ENCODE measurements around the gene TRMT2A.
A peak's percentile ranks its signal among the peaks of the same experiment; 100 is the strongest.

TRMT2A gene

DNA sequence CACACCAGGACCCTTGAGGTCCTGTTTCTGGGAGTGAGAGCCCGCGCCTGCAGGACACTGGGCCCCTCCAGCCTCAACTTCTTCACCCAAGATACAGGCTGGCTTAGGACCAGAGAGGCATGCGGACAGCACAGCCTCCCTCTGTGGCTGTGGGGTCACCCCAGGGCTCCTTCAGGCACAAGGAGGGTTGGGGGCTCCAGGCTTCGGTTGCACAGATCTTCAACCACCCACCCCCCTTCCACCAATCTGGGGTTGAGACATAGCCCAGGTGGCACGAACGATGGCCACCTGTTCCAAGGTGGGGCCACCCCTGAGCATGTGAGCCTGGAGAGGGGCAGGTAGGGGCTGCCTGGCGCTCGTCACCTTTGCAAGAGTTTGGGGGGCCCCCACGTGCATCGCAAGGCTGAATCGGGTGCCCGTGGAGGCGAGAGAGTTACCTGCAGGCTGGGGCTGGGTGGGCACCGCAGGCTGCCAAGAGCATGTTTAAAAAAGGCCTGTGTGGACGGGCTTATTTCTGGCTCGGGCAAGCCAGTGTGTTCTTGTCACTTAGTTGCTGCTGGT, 15.7 kb upstream of the TRMT2A start:
- Histone ChIP-seq H3K4me1 (ENCODE audit: control insufficient read depth, insufficient read depth, low read length) (peaks cover 64% of the 10 kb centered on the region), H3K4me3 (ENCODE audit: low read length in 2 of 2) (peak overlapping the region; percentile 51 to 83), H3K9me3 (ENCODE audit: control insufficient read depth in 2 of 2, low read length in 2 of 2) (no peaks in the 10 kb centered on the region), H3K36me3 (ENCODE audit: control insufficient read depth in 2 of 2, insufficient read depth in 2 of 2, low read length in 2 of 2) (no peaks in the 10 kb centered on the region), H3K27me3 (ENCODE audit: control insufficient read depth in 1 of 2, insufficient read depth in 2 of 2, low read length in 2 of 2) (no peaks in the 10 kb centered on the region), H3K9ac (ENCODE audit: low read length in 2 of 2) (peak overlapping the region; percentile 41 to 79), H3K27ac (ENCODE audit: low read length) (no peak overlapping the region)

DNA sequence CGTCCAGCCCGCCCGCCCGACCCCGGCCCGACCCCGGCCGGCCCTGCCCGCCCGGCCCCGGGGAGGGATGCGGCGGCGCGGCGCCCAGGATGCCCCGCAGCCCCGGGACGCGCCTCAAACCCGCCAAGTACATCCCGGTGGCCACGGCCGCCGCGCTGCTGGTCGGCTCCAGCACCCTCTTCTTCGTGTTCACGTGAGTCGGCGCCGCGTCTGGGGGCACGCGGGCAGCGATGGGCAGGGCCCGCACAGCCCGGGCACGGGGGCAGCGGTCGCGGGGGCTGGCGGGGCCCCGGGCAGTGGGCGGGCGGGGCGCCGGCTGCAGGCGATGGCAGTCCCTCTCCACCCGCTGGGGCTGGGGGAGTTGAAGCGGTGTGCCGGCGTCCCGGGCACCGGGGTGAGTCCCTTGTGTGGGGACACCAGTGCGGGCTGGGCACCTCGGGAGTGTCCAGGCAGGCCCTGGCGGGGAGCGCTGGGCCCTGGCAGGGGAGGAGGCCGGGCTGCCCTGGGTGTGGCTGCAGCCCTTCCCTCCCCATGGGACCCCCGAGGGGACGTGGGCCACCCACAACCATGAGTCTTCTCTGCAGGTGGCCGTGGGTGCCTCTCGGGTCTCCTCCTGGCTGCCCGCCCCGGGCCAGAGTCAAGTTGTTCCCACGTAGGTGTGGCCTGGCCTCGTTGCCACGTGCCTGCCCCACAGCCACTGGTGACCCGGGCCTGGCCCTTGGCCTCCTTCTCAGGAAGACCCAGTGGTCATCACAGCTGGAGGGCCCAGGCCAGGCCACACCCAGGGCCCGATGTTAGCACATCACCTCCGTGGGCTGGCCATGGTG, 15.0 kb upstream of the TRMT2A start:
- Histone ChIP-seq H3K9me3 (ENCODE audit: control insufficient read depth in 2 of 2, low read length in 2 of 2) (no peaks in the 10 kb centered on the region), H3K27me3 (ENCODE audit: control insufficient read depth in 1 of 2, insufficient read depth in 2 of 2, low read length in 2 of 2) (no peaks in the 10 kb centered on the region), H3K4me3 (ENCODE audit: low read length in 2 of 2) (peak overlapping the region; percentile 51 to 83), H3K4me1 (ENCODE audit: control insufficient read depth, insufficient read depth, low read length) (peaks cover 57% of the 10 kb centered on the region), H3K9ac (ENCODE audit: low read length in 2 of 2) (peak overlapping the region; percentile 41 to 79), H3K36me3 (ENCODE audit: control insufficient read depth in 2 of 2, insufficient read depth in 2 of 2, low read length in 2 of 2) (peaks cover 0 to 3% of the 10 kb centered on the region in 2 donors), H3K27ac (ENCODE audit: low read length) (no peak overlapping the region)

GRCh38 chr22:20131597-20131858, 14.5 kb upstream of the TRMT2A start, which contains the start of gene ZDHHC8:
Gene ZDHHC8, plus strand, starts transcription at chr22:20131804. Its CDS starts 144 bp downstream, at chr22:20131948.
- Histone ChIP-seq H3K9me3 (ENCODE audit: control insufficient read depth in 2 of 2, low read length in 2 of 2) (no peaks in the 10 kb centered on the region), H3K9ac (ENCODE audit: low read length in 2 of 2) (peak within 1 kb of the TSS; percentile 71 to 81), H3K4me3 (ENCODE audit: low read length in 2 of 2) (peak within 1 kb of the TSS; percentile 60 to 83), H3K36me3 (ENCODE audit: control insufficient read depth in 2 of 2, insufficient read depth in 2 of 2, low read length in 2 of 2) (peaks cover 0 to 5% of the 10 kb centered on the region in 2 donors), H3K27ac (ENCODE audit: low read length) (peak within 1 kb of the TSS; percentile 62), H3K4me1 (ENCODE audit: control insufficient read depth, insufficient read depth, low read length) (peaks cover 52% of the 10 kb centered on the region), H3K27me3 (ENCODE audit: control insufficient read depth in 1 of 2, insufficient read depth in 2 of 2, low read length in 2 of 2) (no peaks in the 10 kb centered on the region)

- Histone ChIP-seq H3K9me3 (ENCODE audit: control insufficient read depth in 2 of 2, low read length in 2 of 2) (no peaks in the 10 kb centered on the region), H3K9ac (ENCODE audit: low read length in 2 of 2) (peak overlapping the region; percentile 71 to 81), H3K4me3 (ENCODE audit: low read length in 2 of 2) (peak overlapping the region; percentile 60 to 83), H3K4me1 (ENCODE audit: control insufficient read depth, insufficient read depth, low read length) (peaks cover 46% of the 10 kb centered on the region), H3K36me3 (ENCODE audit: control insufficient read depth in 2 of 2, insufficient read depth in 2 of 2, low read length in 2 of 2) (peaks cover 0 to 6% of the 10 kb centered on the region in 2 donors), H3K27me3 (ENCODE audit: control insufficient read depth in 1 of 2, insufficient read depth in 2 of 2, low read length in 2 of 2) (no peaks in the 10 kb centered on the region), H3K27ac (ENCODE audit: low read length) (peak overlapping the region; percentile 62)
These were observed 13.9 kb upstream of the TRMT2A start for GRCh38 chr22:20130731-20131596.

DNA sequence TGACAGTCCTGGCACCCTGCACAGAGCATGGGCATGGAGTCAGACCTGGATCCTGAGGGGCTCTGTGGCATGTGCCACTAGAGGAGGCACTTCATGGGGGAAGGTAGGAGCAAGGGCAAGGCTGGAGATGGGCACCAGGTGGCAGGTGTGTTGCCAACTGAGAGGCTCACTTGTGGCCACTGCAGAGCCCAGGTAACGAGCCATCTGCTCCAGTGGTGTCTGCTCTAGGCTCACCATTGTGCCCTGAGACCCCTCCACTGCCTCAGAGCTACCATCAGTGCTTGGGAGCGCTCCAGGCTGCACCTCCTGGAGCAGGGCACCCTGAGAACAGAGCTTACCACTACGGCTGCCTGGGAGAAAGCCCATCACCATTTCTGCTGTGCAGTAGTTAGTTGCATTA, 13.3 kb upstream of the TRMT2A start:
- Histone ChIP-seq H3K4me1 (ENCODE audit: control insufficient read depth, insufficient read depth, low read length) (peaks cover 40% of the 10 kb centered on the region), H3K27me3 (ENCODE audit: control insufficient read depth in 1 of 2, insufficient read depth in 2 of 2, low read length in 2 of 2) (no peaks in the 10 kb centered on the region), H3K9ac (ENCODE audit: low read length in 2 of 2) (no peak overlapping the region), H3K36me3 (ENCODE audit: control insufficient read depth in 2 of 2, insufficient read depth in 2 of 2, low read length in 2 of 2) (peaks cover 5 to 13% of the 10 kb centered on the region in 2 donors), H3K9me3 (ENCODE audit: control insufficient read depth in 2 of 2, low read length in 2 of 2) (no peaks in the 10 kb centered on the region), H3K27ac (ENCODE audit: low read length) (peak overlapping the region; percentile 62), H3K4me3 (ENCODE audit: low read length in 2 of 2) (peak overlapping the region in 1 of 2 donors; percentile 83)

DNA sequence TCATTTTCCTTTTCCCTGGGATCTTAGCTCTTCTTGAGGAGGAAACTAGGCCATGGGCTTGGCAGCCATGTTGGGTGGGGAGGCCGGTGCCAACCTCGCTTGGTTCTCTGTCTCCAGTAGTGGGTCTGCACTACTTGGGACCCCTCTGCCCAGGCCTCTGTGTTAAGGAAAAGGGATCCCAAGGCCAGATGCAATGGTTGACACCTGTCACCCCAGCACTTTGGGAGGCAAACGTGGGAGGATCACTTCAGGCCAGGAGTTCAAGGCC, 12.7 kb upstream of the TRMT2A start:
- Histone ChIP-seq H3K36me3 (ENCODE audit: control insufficient read depth in 2 of 2, insufficient read depth in 2 of 2, low read length in 2 of 2) (peaks cover 7 to 17% of the 10 kb centered on the region in 2 donors), H3K9ac (ENCODE audit: low read length in 2 of 2) (no peak overlapping the region), H3K27ac (ENCODE audit: low read length) (no peak overlapping the region), H3K9me3 (ENCODE audit: control insufficient read depth in 2 of 2, low read length in 2 of 2) (no peaks in the 10 kb centered on the region), H3K27me3 (ENCODE audit: control insufficient read depth in 1 of 2, insufficient read depth in 2 of 2, low read length in 2 of 2) (no peaks in the 10 kb centered on the region), H3K4me3 (ENCODE audit: low read length in 2 of 2) (no peak overlapping the region), H3K4me1 (ENCODE audit: control insufficient read depth, insufficient read depth, low read length) (peaks cover 34% of the 10 kb centered on the region)

- Histone ChIP-seq H3K27ac (ENCODE audit: low read length) (no peak overlapping the region), H3K27me3 (ENCODE audit: control insufficient read depth in 1 of 2, insufficient read depth in 2 of 2, low read length in 2 of 2) (no peaks in the 10 kb centered on the region), H3K4me1 (ENCODE audit: control insufficient read depth, insufficient read depth, low read length) (peaks cover 29% of the 10 kb centered on the region), H3K9me3 (ENCODE audit: control insufficient read depth in 2 of 2, low read length in 2 of 2) (no peaks in the 10 kb centered on the region), H3K9ac (ENCODE audit: low read length in 2 of 2) (no peak overlapping the region), H3K36me3 (ENCODE audit: control insufficient read depth in 2 of 2, insufficient read depth in 2 of 2, low read length in 2 of 2) (peaks cover 7 to 20% of the 10 kb centered on the region in 2 donors), H3K4me3 (ENCODE audit: low read length in 2 of 2) (no peak overlapping the region)
These were observed 12.1 kb upstream of the TRMT2A start for GRCh38 chr22:20128902-20129746.

- H3K27ac ChIP-seq (ENCODE audit: low read length) = no peak overlapping the region
These were observed 11.5 kb upstream of the TRMT2A start for GRCh38 chr22:20128619-20128901.

GRCh38 chr22:20127869-20128618, 11.0 kb upstream of the TRMT2A start:
- Histone ChIP-seq H3K27ac (ENCODE audit: low read length) (peak overlapping the region; percentile 6), H3K9me3 (ENCODE audit: control insufficient read depth in 2 of 2, low read length in 2 of 2) (no peaks in the 10 kb centered on the region), H3K27me3 (ENCODE audit: control insufficient read depth in 1 of 2, insufficient read depth in 2 of 2, low read length in 2 of 2) (no peaks in the 10 kb centered on the region), H3K4me1 (ENCODE audit: control insufficient read depth, insufficient read depth, low read length) (peaks cover 20% of the 10 kb centered on the region), H3K9ac (ENCODE audit: low read length in 2 of 2) (no peak overlapping the region), H3K36me3 (ENCODE audit: control insufficient read depth in 2 of 2, insufficient read depth in 2 of 2, low read length in 2 of 2) (peaks cover 7 to 26% of the 10 kb centered on the region in 2 donors), H3K4me3 (ENCODE audit: low read length in 2 of 2) (no peak overlapping the region)

More at GRCh38 chr22:20128619-20128901, 11.5 kb upstream of the TRMT2A start:
- Histone ChIP-seq H3K9me3 (ENCODE audit: control insufficient read depth in 2 of 2, low read length in 2 of 2) (no peaks in the 10 kb centered on the region), H3K4me3 (ENCODE audit: low read length in 2 of 2) (no peak overlapping the region), H3K9ac (ENCODE audit: low read length in 2 of 2) (no peak overlapping the region), H3K36me3 (ENCODE audit: control insufficient read depth in 2 of 2, insufficient read depth in 2 of 2, low read length in 2 of 2) (peaks cover 7 to 24% of the 10 kb centered on the region in 2 donors), H3K27me3 (ENCODE audit: control insufficient read depth in 1 of 2, insufficient read depth in 2 of 2, low read length in 2 of 2) (no peaks in the 10 kb centered on the region), H3K4me1 (ENCODE audit: control insufficient read depth, insufficient read depth, low read length) (peaks cover 23% of the 10 kb centered on the region)
